Uterus (tissue), 2 donors: Measurements from ENCODE around the gene DRD2.

Experiments used
- POLR2A ChIP-seq, 2 donors: fragments of 450-650 bp; IDR thresholded peaks; one replicate each; pipeline ENCODE4 v1.6.1; 2016; ENCODE audit warnings: antibody characterized with exemption in 2 of 2, mild to moderate bottlenecking in 1 of 2, moderate library complexity in 1 of 2
- TF ChIP-seq, protein P1 (sequence below), 4 experiments: fragments of 200-600 bp in 2 of 4; fragments of 450-650 bp in 2 of 4; sonication (generic) in 2 of 4; IDR thresholded peaks; one replicate each; pipeline ENCODE4 v1.5.1; 2016 to 2019; ENCODE audit warnings: antibody characterized with exemption in 4 of 4, mild to moderate bottlenecking in 2 of 4, moderate library complexity in 1 of 4

DNA sequence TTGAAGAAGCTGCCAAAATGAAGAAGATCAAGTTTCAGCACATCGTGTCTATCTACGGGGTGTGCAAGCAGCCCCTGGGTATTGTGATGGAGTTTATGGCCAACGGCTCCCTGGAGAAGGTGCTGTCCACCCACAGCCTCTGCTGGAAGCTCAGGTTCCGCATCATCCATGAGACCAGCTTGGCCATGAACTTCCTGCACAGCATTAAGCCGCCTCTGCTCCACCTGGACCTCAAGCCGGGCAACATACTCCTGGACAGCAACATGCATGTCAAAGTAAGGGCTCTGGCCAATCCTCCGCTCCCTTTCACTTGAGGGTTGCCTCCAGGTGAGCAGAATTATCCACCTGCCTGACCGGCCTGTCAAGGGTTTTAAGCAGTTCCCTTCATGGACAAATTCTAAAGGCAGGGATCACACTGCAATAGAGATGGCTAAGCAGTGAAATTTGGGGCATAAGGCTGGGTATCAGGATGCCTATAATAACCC lies 81.7 kb downstream of the DRD2 start:
- TF ChIP-seq, protein P1, sequence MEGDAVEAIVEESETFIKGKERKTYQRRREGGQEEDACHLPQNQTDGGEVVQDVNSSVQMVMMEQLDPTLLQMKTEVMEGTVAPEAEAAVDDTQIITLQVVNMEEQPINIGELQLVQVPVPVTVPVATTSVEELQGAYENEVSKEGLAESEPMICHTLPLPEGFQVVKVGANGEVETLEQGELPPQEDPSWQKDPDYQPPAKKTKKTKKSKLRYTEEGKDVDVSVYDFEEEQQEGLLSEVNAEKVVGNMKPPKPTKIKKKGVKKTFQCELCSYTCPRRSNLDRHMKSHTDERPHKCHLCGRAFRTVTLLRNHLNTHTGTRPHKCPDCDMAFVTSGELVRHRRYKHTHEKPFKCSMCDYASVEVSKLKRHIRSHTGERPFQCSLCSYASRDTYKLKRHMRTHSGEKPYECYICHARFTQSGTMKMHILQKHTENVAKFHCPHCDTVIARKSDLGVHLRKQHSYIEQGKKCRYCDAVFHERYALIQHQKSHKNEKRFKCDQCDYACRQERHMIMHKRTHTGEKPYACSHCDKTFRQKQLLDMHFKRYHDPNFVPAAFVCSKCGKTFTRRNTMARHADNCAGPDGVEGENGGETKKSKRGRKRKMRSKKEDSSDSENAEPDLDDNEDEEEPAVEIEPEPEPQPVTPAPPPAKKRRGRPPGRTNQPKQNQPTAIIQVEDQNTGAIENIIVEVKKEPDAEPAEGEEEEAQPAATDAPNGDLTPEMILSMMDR (IDR thresholded peaks at IDR 0.05): no peak
- TF ChIP-seq POLR2A (IDR thresholded peaks at IDR 0.05): no peak
